Astrocyte (in vitro differentiated cells and primary cell): ENCODE data around the gene PPP2R5A.

Source experiments
- EZH2 ChIP-seq: IDR thresholded peaks from 2 replicates; pipeline ENCODE4 v1.6.1; 2012; ENCODE audit warnings: mild to moderate bottlenecking, low read length, inconsistent platforms; ENCODE audit not compliant: insufficient read depth
- TF ChIP-seq, protein P1 (sequence below): IDR thresholded peaks from 2 replicates; pipeline ENCODE4 v1.5.1; 2011; ENCODE audit warnings: low read depth, mild to moderate bottlenecking, inconsistent platforms, low read length, moderate library complexity; ENCODE audit not compliant: insufficient read depth

DNA sequence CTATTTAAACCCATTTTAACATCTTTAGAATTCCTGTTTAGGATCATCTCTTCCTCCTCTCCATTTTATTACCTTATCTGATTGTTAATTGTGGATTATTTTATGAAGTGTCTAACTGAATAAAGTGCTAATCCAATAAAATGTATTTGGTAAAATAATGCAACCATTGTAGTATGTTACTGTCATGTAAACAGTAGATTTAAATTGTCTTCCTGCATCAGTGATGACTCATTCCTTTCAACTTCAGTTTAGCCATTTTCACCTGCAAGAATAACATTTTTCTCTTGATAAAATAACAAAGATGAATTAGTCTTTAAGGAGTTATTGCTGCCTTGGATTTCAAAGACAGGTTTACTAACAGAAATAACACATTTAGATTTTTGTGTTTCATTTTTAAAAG is 5.4 kb downstream of the PPP2R5A start:
- TF ChIP-seq, protein P1, sequence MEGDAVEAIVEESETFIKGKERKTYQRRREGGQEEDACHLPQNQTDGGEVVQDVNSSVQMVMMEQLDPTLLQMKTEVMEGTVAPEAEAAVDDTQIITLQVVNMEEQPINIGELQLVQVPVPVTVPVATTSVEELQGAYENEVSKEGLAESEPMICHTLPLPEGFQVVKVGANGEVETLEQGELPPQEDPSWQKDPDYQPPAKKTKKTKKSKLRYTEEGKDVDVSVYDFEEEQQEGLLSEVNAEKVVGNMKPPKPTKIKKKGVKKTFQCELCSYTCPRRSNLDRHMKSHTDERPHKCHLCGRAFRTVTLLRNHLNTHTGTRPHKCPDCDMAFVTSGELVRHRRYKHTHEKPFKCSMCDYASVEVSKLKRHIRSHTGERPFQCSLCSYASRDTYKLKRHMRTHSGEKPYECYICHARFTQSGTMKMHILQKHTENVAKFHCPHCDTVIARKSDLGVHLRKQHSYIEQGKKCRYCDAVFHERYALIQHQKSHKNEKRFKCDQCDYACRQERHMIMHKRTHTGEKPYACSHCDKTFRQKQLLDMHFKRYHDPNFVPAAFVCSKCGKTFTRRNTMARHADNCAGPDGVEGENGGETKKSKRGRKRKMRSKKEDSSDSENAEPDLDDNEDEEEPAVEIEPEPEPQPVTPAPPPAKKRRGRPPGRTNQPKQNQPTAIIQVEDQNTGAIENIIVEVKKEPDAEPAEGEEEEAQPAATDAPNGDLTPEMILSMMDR, result no peak
- TF ChIP-seq EZH2, result no peak
